HG03354 (cell line): ENCODE data around the gene MUC6.

Experiments
- ATAC-seq: cut with Tn5 transposase; IDR thresholded peaks from one replicate; pipeline ENCODE4 v1.9.1; 2021; ENCODE audit warnings: mild to moderate bottlenecking; ENCODE audit not compliant: unreplicated experiment, poor library complexity, severe bottlenecking

Gene MUC6

GRCh38 chr11:1072821-1073231 lies 36.3 kb upstream of the MUC6 start:
- ATAC-seq, result no peak

- ATAC-seq, result no peak
These were observed 35.8 kb upstream of the MUC6 start for GRCh38 chr11:1072116-1072820.

DNA sequence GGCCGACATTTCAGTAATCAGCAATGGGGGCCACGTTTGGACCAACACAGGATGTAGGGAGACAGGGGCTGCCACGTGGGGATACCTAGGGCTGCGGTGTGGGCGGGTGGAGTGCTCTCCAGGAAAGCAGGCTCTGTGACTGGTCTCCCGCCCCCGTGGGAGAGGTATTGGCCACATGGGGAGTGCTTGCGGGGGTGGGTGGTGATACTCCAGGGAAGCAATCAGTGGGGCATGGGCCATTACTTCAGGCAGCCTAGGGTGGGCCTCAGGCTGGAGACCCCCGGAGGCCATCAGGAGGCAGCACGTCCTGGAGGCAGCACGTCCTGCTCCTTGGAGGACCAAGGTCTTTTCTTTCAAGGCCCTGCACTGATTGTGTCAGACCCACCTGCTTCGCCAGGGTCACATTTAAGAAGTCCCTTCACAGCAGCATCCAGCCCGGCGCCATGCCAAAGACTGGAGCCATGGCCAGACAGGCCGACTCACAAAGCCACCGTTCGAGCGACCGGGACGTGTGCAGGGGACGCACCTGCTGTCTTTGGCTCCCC lies 35.1 kb upstream of the MUC6 start:
- ATAC-seq, result no peak

GRCh38 chr11:1070594-1071462 lies 34.3 kb upstream of the MUC6 start:
- ATAC-seq, result no peak

- no peak for ATAC-seq
These were observed 33.2 kb upstream of the MUC6 start for GRCh38 chr11:1069740-1070139.

GRCh38 chr11:1067812-1068496 lies 31.4 kb upstream of the MUC6 start:
- ATAC-seq, result no peak

GRCh38 chr11:1064167-1064566 lies 27.6 kb upstream of the MUC6 start:
- no peak for ATAC-seq

GRCh38 chr11:1062075-1062820 lies 25.7 kb upstream of the MUC6 start:
- no peak for ATAC-seq

- no peak for ATAC-seq
These were observed 24.5 kb upstream of the MUC6 start for GRCh38 chr11:1060852-1061616.

DNA sequence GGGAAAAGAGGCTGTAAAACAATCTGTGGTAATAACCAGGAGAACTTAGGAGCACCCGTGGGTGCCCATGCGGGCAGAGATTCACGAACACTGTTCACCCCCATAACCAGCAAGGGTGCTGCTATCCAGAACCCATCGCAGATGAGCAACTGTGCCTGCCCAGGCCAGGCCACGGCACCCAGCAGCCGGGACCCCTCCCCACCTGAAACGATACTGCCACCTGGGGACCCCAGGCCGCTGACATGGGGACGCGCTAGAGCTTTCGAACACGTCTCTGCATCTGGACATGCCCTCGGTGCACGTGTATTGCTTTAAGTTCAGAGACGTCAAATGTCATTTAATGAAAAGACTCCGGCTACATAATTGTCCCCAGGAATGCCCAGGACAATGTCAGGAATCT lies 23.9 kb upstream of the MUC6 start:
- ATAC-seq, result no peak

DNA sequence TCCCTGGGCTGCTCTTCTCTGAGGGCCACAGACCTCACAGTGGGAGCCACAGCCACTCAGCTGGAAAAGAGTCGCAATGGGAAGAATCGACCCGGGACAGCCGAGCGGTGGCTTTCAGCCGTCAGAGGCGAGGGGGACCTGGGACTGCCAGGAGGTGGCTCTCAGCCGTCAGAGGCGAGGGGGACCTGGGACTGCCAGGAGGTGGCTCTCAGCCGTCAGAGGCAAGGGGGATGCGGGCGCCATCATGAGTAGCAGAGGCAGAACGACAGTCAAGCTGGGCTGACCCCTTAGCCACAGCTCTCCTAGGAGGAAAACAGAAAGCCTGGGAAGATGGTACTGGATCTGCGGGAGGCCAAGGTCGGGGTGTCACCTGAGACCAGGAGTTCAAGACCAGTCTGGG lies 23.2 kb upstream of the MUC6 start:
- no peak for ATAC-seq

- no peak for ATAC-seq
These were observed 21.3 kb upstream of the MUC6 start for GRCh38 chr11:1057806-1058205.

DNA sequence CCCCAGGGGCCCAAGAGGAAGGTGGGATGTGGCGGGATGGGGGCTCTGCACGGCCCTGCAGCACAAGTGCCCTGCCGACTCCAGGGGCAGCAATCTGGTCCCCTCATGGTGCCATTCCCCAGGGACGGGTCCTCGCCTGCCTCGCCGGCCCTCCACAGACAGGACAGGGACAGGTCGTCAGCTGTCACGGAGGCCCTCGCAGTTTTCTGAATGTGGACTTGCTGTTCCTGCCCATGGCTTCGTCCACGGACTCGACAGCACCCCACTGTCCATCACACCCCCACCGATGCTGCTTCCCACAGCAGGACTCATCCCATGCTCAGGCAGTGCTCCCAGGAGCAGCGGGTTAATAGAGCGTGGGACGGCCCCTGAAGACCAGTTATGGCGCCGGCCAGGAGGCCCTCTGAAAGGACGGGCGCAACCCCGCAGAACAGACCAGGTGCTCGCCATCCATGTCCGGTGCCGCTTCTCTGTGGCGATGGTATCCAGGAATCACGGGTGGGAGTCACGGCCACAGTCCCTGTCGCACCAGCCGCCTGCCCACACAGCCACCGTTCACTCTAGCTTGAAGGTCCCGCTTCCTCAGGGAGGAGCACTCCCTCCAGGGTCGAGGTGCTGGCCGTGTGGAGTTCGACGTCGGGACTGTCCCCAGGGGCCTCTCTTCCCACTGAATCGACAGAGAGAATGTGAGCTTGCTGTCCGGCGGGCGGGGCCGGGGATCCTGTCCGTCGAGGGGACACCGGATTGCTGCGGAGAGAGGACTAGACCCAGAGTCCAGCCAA lies 19.7 kb upstream of the MUC6 start:
- no peak for ATAC-seq

GRCh38 chr11:1055109-1055703 lies 18.7 kb upstream of the MUC6 start:
- ATAC-seq, result no peak

GRCh38 chr11:1054143-1055108 lies 17.9 kb upstream of the MUC6 start:
- no peak for ATAC-seq

DNA sequence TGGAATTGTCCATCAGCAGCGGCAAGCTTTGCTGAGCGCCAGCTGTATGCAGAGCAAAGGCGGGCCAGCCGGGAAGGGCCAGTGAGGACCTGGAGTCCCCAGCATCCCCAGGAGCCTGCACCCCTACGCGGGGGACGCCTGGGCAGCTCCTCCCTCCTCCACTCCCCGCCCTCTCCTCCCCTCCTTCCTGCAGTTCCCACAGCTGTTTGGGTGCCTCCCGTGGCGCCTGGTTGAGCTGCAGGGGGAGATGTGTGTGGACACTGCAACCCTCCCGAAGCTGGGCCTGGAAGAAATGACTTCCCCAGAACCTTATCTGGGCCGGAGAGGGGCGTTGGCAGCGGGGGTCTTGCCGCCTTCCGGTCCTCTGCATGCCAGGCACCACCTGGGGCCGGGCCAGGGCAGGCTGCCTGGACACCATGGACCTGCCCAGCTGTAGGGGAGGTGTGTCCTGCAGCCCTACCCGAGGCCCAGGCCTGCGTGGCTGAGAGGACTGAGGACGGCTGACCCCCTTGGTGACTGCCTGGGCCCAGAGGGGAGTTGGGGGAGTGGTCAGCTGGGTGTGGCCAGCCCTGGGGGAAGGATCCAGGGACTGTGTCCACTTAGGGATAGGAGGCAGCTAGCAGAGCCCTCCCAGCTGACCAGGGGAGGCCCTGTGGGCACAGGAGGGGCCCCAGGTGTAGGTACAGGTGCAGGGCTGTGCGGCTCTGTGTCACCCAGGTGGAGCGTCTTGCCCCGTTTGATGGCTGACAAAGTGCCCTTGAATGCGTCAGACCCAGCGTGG lies 16.8 kb upstream of the MUC6 start:
- ATAC-seq, result no peak
